Retinal pigment epithelial cell (primary cell): ENCODE results near the gene CLEC12A.
"Not testable (repeated sequence)": the region's sequence is repeated elsewhere in the genome, so short reads cannot be mapped to it uniquely, and the experiment has no call there.

ENCODE experiments used
- DNase-seq: peaks from one replicate; pipeline ENCODE4 v3.0.0-alpha.2; 2010; ENCODE audit warnings: low read depth
- H3K4me3 ChIP-seq: 2 replicates; pipeline ENCODE4 v1.5.1; 2011; ENCODE audit warnings: mild to moderate bottlenecking, low read length, control low read depth, moderate library complexity
- CTCF ChIP-seq: conservative IDR thresholded peaks from 2 replicates; pipeline ENCODE4 v1.5.1; 2011; ENCODE audit warnings: low read depth, low read length, control low read depth, inconsistent platforms

The CLEC12A gene

GRCh38 chr12:9947674-9948073 lies 23.5 kb upstream of the CLEC12A start:
- no peak for DNase-seq
- no peak for TF ChIP-seq CTCF
- H3K4me3 ChIP-seq, result no peak overlapping the region

GRCh38 chr12:9948606-9949296 lies 22.5 kb upstream of the CLEC12A start:
- H3K4me3 ChIP-seq, result no peak overlapping the region
- DNase-seq, result no peak
- TF ChIP-seq CTCF, result no peak

GRCh38 chr12:9951026-9951675 lies 20.1 kb upstream of the CLEC12A start:
- DNase-seq, result no peak
- TF ChIP-seq CTCF, result no peak
- no peak overlapping the region for H3K4me3 ChIP-seq

- H3K4me3 ChIP-seq, DNase-seq: not testable (repeated sequence)
These were observed 18.1 kb upstream of the CLEC12A start for GRCh38 chr12:9952954-9953729.

- no peak for TF ChIP-seq CTCF
- DNase-seq, result no peak
- no peak overlapping the region for H3K4me3 ChIP-seq
These were observed 13.4 kb upstream of the CLEC12A start for GRCh38 chr12:9957834-9958233.

GRCh38 chr12:9960590-9960989 lies 10.6 kb upstream of the CLEC12A start:
- DNase-seq, result no peak
- no peak overlapping the region for H3K4me3 ChIP-seq
- no peak for TF ChIP-seq CTCF

- TF ChIP-seq CTCF, result no peak
These were observed 10.1 kb upstream of the CLEC12A start for GRCh38 chr12:9961106-9961505.

More at GRCh38 chr12:9961106-9961505, 10.1 kb upstream of the CLEC12A start:
- H3K4me3 ChIP-seq, result no peak overlapping the region
- no peak for DNase-seq
